ENCODE results near the gene TP73.

TP73 gene

GRCh38 chr1:3776231-3776961, 124.1 kb downstream of the TP73 start:
- DNase-seq = no peak
- in situ Hi-C loops (cut with HindIII; ENCODE audit: low pct_ligation_motif_present, low pct_unique_long_range_greater_than_20kb, low sequenced_read_pairs) = no loop called here

GRCh38 chr1:3777078-3777547, 124.8 kb downstream of the TP73 start:
- in situ Hi-C loops (cut with HindIII; ENCODE audit: low pct_ligation_motif_present, low pct_unique_long_range_greater_than_20kb, low sequenced_read_pairs) = no loop called here
- no peak for DNase-seq

GRCh38 chr1:3777647-3778589, 125.6 kb downstream of the TP73 start:
- DNase-seq = no peak
- in situ Hi-C loops (cut with HindIII; ENCODE audit: low pct_ligation_motif_present, low pct_unique_long_range_greater_than_20kb, low sequenced_read_pairs) = no loop called here

DNA sequence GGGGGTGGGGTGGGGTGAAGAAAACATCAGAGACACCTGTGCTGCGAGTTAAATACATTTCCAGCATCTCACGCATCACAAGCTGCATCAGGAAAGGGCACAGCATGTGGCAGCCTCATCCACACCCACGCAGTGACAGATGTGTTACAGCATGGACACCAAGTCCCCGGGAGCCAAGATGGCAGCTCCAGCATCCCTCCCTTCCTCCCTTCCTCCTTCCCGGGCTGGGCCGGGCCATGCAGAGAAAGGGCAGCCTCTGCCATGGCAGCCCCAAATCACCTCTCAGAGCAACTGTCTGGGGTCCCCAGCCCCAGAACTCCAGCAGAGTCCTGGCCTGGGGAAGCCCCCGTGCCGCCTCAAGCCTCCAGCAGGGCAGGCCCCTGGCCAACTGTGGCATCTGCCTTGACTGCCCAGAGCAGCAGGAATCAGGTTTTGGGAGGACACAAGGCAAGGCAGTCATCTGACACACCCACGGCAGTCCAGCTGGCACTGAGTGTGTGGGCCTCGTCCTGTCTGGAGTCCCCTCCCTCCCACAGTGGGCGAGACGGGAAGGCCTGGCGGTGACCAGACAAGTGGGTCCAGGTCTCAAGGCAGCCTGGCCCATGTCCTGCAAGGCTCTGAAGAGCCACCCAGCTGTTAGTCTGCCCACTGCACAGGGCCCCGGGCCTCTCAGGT, 126.4 kb downstream of the TP73 start:
- in situ Hi-C loops (cut with HindIII; ENCODE audit: low pct_ligation_motif_present, low pct_unique_long_range_greater_than_20kb, low sequenced_read_pairs) = no loop called here
- no peak for DNase-seq

GRCh38 chr1:3779265-3779911, 127.1 kb downstream of the TP73 start:
- DNase-seq = no peak
- in situ Hi-C loops (cut with HindIII; ENCODE audit: low pct_ligation_motif_present, low pct_unique_long_range_greater_than_20kb, low sequenced_read_pairs) = no loop called here

GRCh38 chr1:3779912-3780416, 127.6 kb downstream of the TP73 start:
- no peak for DNase-seq
- in situ Hi-C loops (cut with HindIII; ENCODE audit: low pct_ligation_motif_present, low pct_unique_long_range_greater_than_20kb, low sequenced_read_pairs) = no loop called here

- in situ Hi-C loops (cut with HindIII; ENCODE audit: low pct_ligation_motif_present, low pct_unique_long_range_greater_than_20kb, low sequenced_read_pairs) = no loop called here
- DNase-seq = no peak
These were observed 128.6 kb downstream of the TP73 start for GRCh38 chr1:3780901-3781300.

DNA sequence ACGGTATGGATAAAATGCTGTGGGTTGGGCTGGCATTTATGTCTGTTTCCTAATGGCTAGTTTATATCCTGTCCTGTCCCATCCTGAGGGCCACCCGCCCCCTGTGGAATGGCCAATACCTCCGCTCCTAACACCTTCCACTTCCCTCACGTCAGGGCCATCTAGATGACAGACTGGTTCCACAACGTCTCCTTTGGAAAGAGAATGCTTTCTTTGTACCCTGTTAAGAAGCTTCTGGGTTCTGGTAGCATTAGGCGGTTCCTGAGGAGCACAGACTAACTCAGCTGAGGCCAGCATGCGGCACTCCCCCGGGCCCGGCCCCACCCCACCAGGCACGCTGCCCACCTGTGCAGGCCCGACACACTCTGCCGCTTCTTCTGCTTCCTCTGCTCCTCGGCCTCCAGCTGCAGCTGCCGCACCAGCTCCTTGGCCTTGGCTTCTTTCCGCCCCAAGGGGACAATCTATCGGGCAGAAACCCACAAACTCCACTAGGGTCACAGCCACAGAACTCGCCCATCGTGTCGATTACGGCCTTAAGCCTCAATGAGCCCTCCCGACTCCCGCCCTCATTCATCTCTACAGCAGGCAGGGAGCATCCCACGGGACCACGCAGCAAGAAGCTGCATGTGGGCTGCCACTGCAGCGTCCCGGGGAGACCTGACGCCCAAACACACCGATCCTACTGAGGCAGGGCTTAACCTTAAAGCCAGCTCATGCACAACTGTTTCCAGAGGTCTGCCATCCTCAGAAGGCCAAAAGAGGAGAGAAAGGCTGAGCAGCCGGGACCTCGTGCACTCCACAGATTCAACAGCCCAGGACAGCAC, 131.5 kb downstream of the TP73 start:
- in situ Hi-C loops (cut with HindIII; ENCODE audit: low pct_ligation_motif_present, low pct_unique_long_range_greater_than_20kb, low sequenced_read_pairs) = no loop called here
- no peak for DNase-seq

- in situ Hi-C loops (cut with HindIII; ENCODE audit: low pct_ligation_motif_present, low pct_unique_long_range_greater_than_20kb, low sequenced_read_pairs) = no loop called here
These were observed 132.7 kb downstream of the TP73 start for GRCh38 chr1:3785045-3785444.

DNA sequence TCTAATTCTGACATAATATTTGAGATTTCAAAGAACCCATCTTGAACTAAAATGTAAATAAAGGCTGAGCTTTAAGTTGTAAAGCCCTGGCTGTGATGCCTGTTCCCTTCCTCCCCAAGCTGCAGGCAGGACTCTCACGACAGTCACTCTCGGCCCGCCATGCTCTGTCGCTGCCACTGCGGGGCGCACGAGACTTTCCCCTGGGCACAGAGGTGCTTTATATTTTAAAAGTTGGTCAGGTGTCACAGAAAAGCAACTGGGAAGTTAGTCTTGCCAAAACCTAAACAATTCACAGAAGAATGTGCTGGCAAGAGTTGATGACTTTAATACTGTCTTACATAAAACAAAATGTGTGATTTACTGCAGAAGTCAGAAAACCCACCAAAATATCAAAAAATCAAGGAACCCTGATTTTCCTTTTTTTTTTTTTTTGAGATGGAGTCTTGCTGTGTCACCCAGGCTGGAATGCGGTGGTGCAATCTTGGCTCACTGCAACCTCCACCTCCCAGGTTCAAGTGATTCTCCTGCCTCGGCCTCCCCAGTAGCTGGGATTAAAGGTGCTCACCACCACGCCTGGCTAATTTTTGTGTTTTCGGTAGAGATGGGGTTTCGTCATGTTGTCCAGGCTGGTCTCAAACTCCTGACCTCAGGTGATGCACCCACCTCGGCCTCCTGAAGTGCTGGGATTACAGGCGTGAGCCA, 133.3 kb downstream of the TP73 start:
- no peak for DNase-seq
- in situ Hi-C loops (cut with HindIII; ENCODE audit: low pct_ligation_motif_present, low pct_unique_long_range_greater_than_20kb, low sequenced_read_pairs) = no loop called here

More at GRCh38 chr1:3785045-3785444, 132.7 kb downstream of the TP73 start:
- no peak for DNase-seq

Measured in ACHN (cell line).